Activated naive CD8-positive, alpha-beta T cell treated with anti-CD3 and anti-CD28 coated beads, Interleukin-2, amount 10 ng/mL, durations not matched to agents 7 days and 5 days (primary cell): ENCODE data around the gene ENTPD7. TPM values are rescaled to one million over a fixed set of nuclear protein-coding genes. Genes with fewer than 3 reads are reported as not detected.

Source experiments
- ATAC-seq: fragments of 150-1000 bp; cut with Tn5 transposase; one replicate; pipeline ENCODE4 v1.10.0; 2021; ENCODE audit warnings: low read depth, moderate library complexity
- POLR2A ChIA-PET: fragments of 350-600 bp; sonication (Branson Sonifier 250); formaldehyde crosslinking; loops from one replicate; lab custom pipeline; 2021; ENCODE audit warnings: antibody characterized with exemption; lab: Charles Lee
- DNase-seq: peaks from one replicate; pipeline ENCODE4 v3.0.0; 2021
- H3K27ac Mint-ChIP-seq: one replicate; pipeline ENCODE4 v1.8.0; 2022; ENCODE audit warnings: mild to moderate bottlenecking, mixed read lengths
- H3K27me3 Mint-ChIP-seq: one replicate; pipeline ENCODE4 v1.8.0; 2022; ENCODE audit warnings: mild to moderate bottlenecking, moderate library complexity, mixed read lengths
- H3K36me3 Mint-ChIP-seq: one replicate; pipeline ENCODE4 v1.8.0; 2021; ENCODE audit warnings: mild to moderate bottlenecking, mixed read lengths
- H3K4me1 Mint-ChIP-seq: one replicate; pipeline ENCODE4 v1.8.0; 2021; ENCODE audit warnings: mixed read lengths
- H3K4me3 Mint-ChIP-seq: one replicate; pipeline ENCODE4 v1.8.0; 2022; ENCODE audit warnings: mild to moderate bottlenecking, moderate library complexity, mixed read lengths
- H3K9me3 Mint-ChIP-seq: one replicate; pipeline ENCODE4 v1.8.0; 2021; ENCODE audit warnings: mixed read lengths
- total RNA-seq, 2 experiments: library from RNA; stranded (reverse); gene quantifications; one replicate each; pipeline ENCODE4 v1.2.3, GENCODE V29; 2021

ENTPD7 gene
- total RNA-seq, 2 experiments from 2014 or later, result 3.3 to 3.5 TPM

GRCh38 chr10:99748823-99749451, 89.6 kb downstream of the ENTPD7 start:
- POLR2A ChIA-PET, result no interaction called here
- DNase-seq, result no peak
- Mint-ChIP-seq H3K4me3 (no peak overlapping the region), H3K4me1 (peaks cover 4% of the 10 kb centered on the region), H3K36me3 (peaks cover 34% of the 10 kb centered on the region), H3K27ac (no peak overlapping the region), H3K27me3 (no peaks in the 10 kb centered on the region), H3K9me3 (no peaks in the 10 kb centered on the region)
- no peak for ATAC-seq

GRCh38 chr10:99750641-99751040, 91.3 kb downstream of the ENTPD7 start:
- peaks cover 4% of the 10 kb centered on the region for H3K4me1 Mint-ChIP-seq
- DNase-seq, result no peak
- H3K36me3 Mint-ChIP-seq, result peaks cover 33% of the 10 kb centered on the region
- POLR2A ChIA-PET, result no interaction called here
- no peak overlapping the region for H3K4me3 Mint-ChIP-seq
- no peak for ATAC-seq
- no peak overlapping the region for H3K27ac Mint-ChIP-seq
- H3K27me3 Mint-ChIP-seq, result no peaks in the 10 kb centered on the region
- no peaks in the 10 kb centered on the region for H3K9me3 Mint-ChIP-seq

- H3K4me3 Mint-ChIP-seq, result no peak overlapping the region
- POLR2A ChIA-PET, result no interaction called here
- peaks cover 41% of the 10 kb centered on the region for H3K36me3 Mint-ChIP-seq
- ATAC-seq (no peak), DNase-seq (no peak)
- no peak overlapping the region for H3K27ac Mint-ChIP-seq
- H3K9me3 Mint-ChIP-seq, result no peaks in the 10 kb centered on the region
- no peaks in the 10 kb centered on the region for H3K4me1 Mint-ChIP-seq
- H3K27me3 Mint-ChIP-seq, result no peaks in the 10 kb centered on the region
Measured at GRCh38 chr10:99754670-99755069, 95.4 kb downstream of the ENTPD7 start.

Other genes starting within 250 kb of the ENTPD7 start
- 10 to 100 TPM; 22.6 to 24.0 TPM for gene GOT1, start 228.9 kb upstream of the ENTPD7 start, total RNA-seq
- gene NKX2-3, start 126.6 kb upstream of the ENTPD7 start, total RNA-seq, result not detected
- gene SLC25A28, start 39.1 kb upstream of the ENTPD7 start, total RNA-seq, result 10 to 100 TPM; 77.2 to 84.7 TPM
- 10 to 100 TPM; 39.4 to 46.0 TPM for gene COX15, start 72.6 kb downstream of the ENTPD7 start, total RNA-seq
- gene CUTC, start 72.7 kb downstream of the ENTPD7 start, total RNA-seq, result 10 to 100 TPM; 26.0 to 31.5 TPM
- 1 to 10 TPM; 2.4 to 2.5 TPM for gene ABCC2, start 123.1 kb downstream of the ENTPD7 start, total RNA-seq